NB4 (cell line): Measurements from ENCODE around the gene PTCH1.

ENCODE experiments used
- CTCF ChIP-seq: IDR thresholded peaks from one replicate; pipeline ENCODE4 v1.5.1; 2012; ENCODE audit warnings: low read depth, low read length
- MAX ChIP-seq: IDR thresholded peaks from 2 replicates; pipeline ENCODE4 v1.6.1; 2011; ENCODE audit warnings: low read depth, low read length
- MYC ChIP-seq: IDR thresholded peaks from 2 replicates; pipeline ENCODE4 v1.6.1; 2011; ENCODE audit warnings: low read depth, low read length
- POLR2A ChIP-seq: IDR thresholded peaks from 2 replicates; pipeline ENCODE4 v1.6.1; 2011; ENCODE audit warnings: mild to moderate bottlenecking; ENCODE audit not compliant: insufficient read length; ENCODE audit errors: extremely low read depth

GRCh38 chr9:95429096-95429495 lies 87.7 kb downstream of the PTCH1 start:
- TF ChIP-seq CTCF (no peak), POLR2A (no peak), MAX (no peak), MYC (no peak)
